ENCODE measurements around the gene HIC2. TPM values are rescaled to one million over a fixed set of nuclear protein-coding genes. Genes with fewer than 3 reads are reported as not detected.
"Not testable (repeated sequence)": the region's sequence is repeated elsewhere in the genome, so short reads cannot be mapped to it uniquely, and the experiment has no call there.

HIC2 gene
- total RNA-seq, 1 donor from 2014 or later = 44.2 TPM

DNA sequence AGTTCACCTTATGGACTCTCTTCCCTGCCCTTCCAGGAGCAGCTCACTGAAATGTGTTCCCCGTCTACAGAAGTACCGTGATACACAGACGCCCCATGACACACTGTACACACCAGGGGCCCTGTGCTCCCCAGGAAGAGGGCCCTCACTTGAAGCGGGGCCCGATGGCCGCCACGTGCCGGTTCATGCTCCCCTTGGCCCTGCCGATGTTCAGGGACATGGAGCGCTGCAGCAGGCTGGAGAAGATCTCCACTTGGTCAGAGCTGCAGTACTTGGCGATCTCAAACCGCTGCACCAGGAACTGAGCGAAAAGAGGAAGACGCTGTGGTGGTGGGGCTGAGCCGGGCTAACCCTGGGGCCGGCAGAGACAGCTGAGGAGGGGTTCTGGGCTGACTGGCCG, 70.6 kb downstream of the HIC2 start:
- not testable (repeated sequence) for H3K36me3 Mint-ChIP-seq (ENCODE audit: low read depth); H3K27ac Mint-ChIP-seq (ENCODE audit: unreplicated experiment); H3K4me1 Mint-ChIP-seq; H3K4me3 Mint-ChIP-seq; H3K27me3 Mint-ChIP-seq (ENCODE audit: low read depth); H3K9me3 Mint-ChIP-seq; DNase-seq (ENCODE audit: low read depth, low spot score)

DNA sequence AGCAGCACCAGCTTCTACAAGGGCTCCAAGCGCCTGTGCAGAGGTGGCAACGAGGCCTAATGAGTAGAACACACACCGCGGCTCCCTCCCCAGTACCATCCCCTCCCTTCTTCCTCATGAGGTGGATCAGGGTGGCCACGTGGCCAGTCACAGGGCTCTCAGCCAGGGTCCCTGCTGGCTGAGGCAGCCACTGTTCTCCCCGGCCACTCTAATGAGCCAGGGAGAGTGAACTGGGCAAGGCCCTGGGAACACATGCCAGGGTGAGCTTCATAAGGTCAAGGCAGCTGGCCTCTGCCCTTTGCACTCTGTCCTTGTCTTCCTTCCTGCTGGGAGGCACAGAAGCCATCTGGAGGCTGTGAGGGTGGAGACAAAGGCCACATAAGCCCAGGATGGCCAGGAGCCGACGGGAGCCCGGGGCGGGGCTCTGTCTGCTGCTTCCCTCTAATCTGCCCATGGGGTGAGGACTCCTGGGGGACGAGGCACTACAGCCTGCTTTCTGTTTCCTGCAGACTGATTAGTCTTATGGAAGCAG, 72.0 kb downstream of the HIC2 start:
- H3K4me3 Mint-ChIP-seq; H3K36me3 Mint-ChIP-seq (ENCODE audit: low read depth); H3K4me1 Mint-ChIP-seq; H3K9me3 Mint-ChIP-seq; H3K27me3 Mint-ChIP-seq (ENCODE audit: low read depth); DNase-seq (ENCODE audit: low read depth, low spot score); H3K27ac Mint-ChIP-seq (ENCODE audit: unreplicated experiment): not testable (repeated sequence)

DNA sequence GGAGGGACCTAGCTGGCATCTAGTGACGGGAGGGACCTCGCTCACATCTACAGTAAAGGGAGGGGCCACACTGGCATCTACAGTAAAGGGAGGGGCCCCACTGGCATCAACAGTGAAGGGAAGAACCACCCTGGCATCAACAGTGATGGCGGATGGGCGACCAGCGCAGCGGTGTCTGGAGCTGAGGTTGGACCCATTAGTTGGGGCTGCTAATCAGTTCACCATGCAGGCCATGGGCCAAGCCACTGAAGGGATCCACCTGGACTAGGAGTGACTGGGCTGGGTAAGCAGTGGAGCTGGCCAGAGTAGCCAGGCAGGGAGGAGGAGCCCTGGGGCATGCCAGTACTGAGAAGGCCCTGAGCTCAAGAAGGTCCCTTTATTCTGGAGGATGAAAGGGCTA, 73.4 kb downstream of the HIC2 start:
- H3K27me3 Mint-ChIP-seq (ENCODE audit: low read depth); DNase-seq (ENCODE audit: low read depth, low spot score); H3K27ac Mint-ChIP-seq (ENCODE audit: unreplicated experiment); H3K4me1 Mint-ChIP-seq; H3K36me3 Mint-ChIP-seq (ENCODE audit: low read depth); H3K9me3 Mint-ChIP-seq; H3K4me3 Mint-ChIP-seq: not testable (repeated sequence)

DNA sequence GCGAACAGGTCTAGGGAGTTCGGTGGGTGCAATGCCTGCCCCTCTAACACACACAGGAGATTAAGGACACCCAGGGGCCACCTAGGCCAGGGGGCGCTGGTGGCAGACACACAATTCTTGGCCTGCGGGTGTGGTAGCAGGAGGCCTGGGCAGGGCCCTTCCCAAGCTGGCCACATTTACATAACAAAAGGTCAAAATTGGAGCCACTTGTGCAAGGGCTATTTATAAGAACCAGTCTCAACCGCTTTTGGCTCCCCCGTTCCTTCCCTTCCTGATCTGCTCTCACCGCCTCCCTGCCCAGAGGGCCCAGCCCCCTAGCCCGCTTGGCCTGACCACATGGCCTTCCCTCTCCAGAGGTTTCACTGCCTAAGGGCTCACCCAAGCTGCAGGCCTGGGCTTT, 75.1 kb downstream of the HIC2 start:
- not testable (repeated sequence) for DNase-seq (ENCODE audit: low read depth, low spot score); H3K9me3 Mint-ChIP-seq; H3K4me3 Mint-ChIP-seq; H3K27ac Mint-ChIP-seq (ENCODE audit: unreplicated experiment); H3K4me1 Mint-ChIP-seq; H3K27me3 Mint-ChIP-seq (ENCODE audit: low read depth); H3K36me3 Mint-ChIP-seq (ENCODE audit: low read depth)

DNA sequence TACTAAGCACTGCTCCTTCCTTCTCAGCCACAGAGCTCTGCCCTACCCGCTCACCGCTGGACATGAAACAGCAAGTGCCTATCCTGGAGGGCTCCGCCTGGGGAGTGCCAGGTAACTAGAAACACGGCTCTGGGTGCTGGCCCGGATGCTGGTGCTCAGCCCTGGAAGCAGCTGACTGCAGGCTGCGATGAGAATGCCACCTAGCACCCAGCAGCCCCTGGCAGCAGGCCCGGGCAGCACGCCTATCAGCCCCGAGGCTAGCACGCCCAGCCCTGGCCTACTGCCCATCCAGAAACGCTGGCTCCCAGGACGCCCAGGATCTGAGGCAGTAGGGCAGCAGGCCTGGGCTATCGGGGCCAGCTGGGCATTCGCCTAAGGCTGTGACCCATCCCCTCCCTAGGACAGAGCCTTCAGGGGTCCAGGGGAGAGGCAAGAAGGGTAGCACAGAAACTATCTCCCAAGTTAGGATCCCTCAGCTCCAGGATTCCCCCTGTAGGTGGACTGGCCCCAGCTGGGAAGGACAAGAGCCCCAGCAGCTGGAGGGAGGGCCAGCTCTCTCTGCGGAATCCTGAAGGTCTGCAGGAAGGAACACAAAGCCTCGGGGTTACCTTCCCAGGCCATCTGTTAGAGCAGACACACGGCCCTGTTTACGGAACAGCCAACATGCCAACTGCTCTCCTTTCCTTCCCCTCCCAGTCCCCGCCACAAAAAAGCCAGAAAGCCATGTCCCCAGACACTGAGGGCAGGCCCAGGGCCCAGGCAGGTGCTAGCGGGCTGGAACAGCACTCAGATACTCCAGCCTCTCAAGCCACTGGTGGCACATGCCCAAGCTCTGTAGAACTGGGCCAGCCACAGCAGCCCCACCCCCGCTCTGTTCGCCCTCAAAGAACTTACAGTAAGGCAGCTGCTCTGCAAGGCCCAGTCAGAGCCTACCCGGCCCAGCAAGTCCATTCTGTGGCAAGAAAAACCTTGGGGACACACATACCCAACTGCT, 76.9 kb downstream of the HIC2 start:
- H3K27me3 Mint-ChIP-seq (ENCODE audit: low read depth); H3K9me3 Mint-ChIP-seq: not testable (repeated sequence)

DNA sequence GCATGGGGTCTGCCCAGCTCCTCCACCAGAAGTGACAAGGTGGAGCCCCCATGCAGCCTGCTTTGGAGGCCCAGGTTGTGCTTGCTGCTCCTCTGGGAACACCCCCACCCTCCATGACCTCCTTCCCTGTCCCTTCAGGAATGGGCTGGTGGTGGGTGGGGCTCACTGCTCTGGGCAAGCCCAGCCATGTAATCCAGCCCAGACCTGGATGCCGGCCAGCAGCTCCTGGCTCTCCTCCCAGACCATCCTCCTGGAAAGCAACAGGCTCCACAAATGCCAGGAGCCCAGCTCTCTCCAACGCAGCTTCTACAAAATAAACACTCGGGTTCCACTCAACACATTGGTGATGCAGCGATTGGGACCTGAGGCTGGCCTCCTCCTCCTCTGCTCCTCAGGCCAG, 80.8 kb downstream of the HIC2 start:
- H3K4me3 Mint-ChIP-seq, H3K4me1 Mint-ChIP-seq, H3K9me3 Mint-ChIP-seq: not testable (repeated sequence)

More for the DNA sequence above, 76.9 kb downstream of the HIC2 start:
- DNase-seq (ENCODE audit: low read depth, low spot score); H3K36me3 Mint-ChIP-seq (ENCODE audit: low read depth); H3K4me1 Mint-ChIP-seq; H3K27ac Mint-ChIP-seq (ENCODE audit: unreplicated experiment); H3K4me3 Mint-ChIP-seq: not testable (repeated sequence)

DNA sequence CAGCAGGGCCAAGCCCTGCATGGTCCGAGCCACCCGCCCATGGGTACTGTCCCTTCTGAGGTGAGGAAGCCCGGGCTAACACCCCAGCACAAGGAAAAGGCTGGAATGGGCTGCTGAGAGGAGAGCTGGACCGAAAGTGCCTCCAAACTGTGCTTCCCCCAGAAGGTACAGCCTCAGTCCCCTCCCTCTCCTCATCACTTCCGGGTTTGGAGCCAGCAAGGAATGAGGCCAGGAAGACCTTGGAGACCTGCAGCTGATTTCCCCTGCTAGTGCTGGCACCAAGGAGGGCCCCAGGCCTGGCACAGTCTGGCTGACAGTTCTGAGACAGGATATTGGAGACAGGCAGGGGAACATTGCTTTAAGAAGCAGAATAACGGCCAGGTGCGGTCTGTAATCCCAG, 81.3 kb downstream of the HIC2 start:
- not testable (repeated sequence) for H3K27me3 Mint-ChIP-seq (ENCODE audit: low read depth); H3K4me1 Mint-ChIP-seq; H3K9me3 Mint-ChIP-seq; DNase-seq (ENCODE audit: low read depth, low spot score); H3K4me3 Mint-ChIP-seq; H3K27ac Mint-ChIP-seq (ENCODE audit: unreplicated experiment); H3K36me3 Mint-ChIP-seq (ENCODE audit: low read depth)

More for the DNA sequence above, 80.8 kb downstream of the HIC2 start:
- H3K36me3 Mint-ChIP-seq (ENCODE audit: low read depth); DNase-seq (ENCODE audit: low read depth, low spot score); H3K27ac Mint-ChIP-seq (ENCODE audit: unreplicated experiment); H3K27me3 Mint-ChIP-seq (ENCODE audit: low read depth): not testable (repeated sequence)

DNA sequence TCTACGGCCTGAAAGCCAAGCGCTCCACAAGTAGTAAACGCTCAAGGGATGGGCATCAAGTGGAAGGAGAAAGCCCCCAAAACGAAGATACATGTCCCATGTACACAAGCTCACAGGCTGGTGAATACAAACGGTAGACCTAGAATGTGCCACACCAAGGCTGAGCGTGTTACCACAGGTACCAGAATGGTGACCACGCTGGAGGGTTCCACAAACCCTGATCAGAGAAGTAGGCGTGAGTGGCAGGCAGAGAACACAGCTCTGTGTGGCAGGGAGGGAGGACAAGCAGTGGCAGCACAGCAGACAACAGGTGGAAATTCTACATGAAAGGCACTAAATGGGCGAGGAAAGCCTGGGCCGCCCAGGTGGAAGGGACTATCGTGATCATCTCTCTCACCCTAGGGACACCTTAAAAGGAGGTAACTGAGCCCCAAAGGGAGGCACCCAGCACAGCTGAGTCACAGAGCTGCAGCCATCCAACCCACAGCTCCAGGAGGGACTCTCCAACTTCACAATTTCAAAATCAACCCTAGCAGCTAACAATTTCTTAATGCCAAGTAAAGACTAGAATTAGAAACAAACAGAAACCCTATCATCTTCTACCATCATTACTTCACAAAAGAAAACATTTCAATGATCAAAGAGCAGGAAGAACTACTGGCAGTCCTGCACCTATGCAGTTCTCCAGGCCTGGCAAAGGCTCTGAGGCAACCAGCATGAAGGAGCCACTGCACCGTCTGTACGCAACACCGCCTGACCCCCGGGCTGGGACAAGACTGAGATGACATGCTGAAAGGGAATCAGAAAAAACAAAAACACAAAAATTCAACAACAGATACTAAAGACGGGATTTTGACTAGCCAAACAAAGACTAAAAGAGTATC, 82.7 kb downstream of the HIC2 start:
- not testable (repeated sequence) for H3K27ac Mint-ChIP-seq (ENCODE audit: unreplicated experiment); H3K9me3 Mint-ChIP-seq; DNase-seq (ENCODE audit: low read depth, low spot score); H3K4me3 Mint-ChIP-seq; H3K36me3 Mint-ChIP-seq (ENCODE audit: low read depth); H3K4me1 Mint-ChIP-seq; H3K27me3 Mint-ChIP-seq (ENCODE audit: low read depth)

Other genes starting within 250 kb of the HIC2 start
- gene RIMBP3B, start 33.6 kb upstream of the HIC2 start, total RNA-seq = 0.63 and 0.68 TPM in 2 replicates
- gene TMEM191C, start 50.0 kb downstream of the HIC2 start, total RNA-seq = 2.1 and 2.2 TPM in 2 replicates
- 1.0 and 1.4 TPM in 2 replicates for gene RIMBP3C, start 134.1 kb downstream of the HIC2 start, total RNA-seq
- gene UBE2L3, start 150.3 kb downstream of the HIC2 start, total RNA-seq = 76.9 and 83.5 TPM in 2 replicates
- gene YDJC, start 212.7 kb downstream of the HIC2 start, total RNA-seq = 17.0 and 18.4 TPM in 2 replicates
- gene CCDC116, start 215.4 kb downstream of the HIC2 start, total RNA-seq = 1.2 and 1.3 TPM in 2 replicates
- gene SDF2L1, start 224.9 kb downstream of the HIC2 start, total RNA-seq = 29.4 and 33.8 TPM in 2 replicates
- gene PPIL2, start 248.6 kb downstream of the HIC2 start, total RNA-seq = 39.7 and 41.9 TPM in 2 replicates

Measured in neural crest cell (in vitro differentiated cells).